Stimulated activated CD4-positive, alpha-beta T cell treated with anti-CD3 and anti-CD28 coated beads, Interleukin-2, amount 100 ng/mL, for 48 hours (primary cell): Measurements from ENCODE around the gene CIB2.

Source experiments
- DNase-seq, 2 donors: peaks; one replicate each; pipeline ENCODE4 v3.0.0-alpha.2; 2020

The CIB2 gene

GRCh38 chr15:78149068-78149804 is 18.0 kb upstream of the CIB2 start, which contains the start of gene IDH3A:
TSS of gene IDH3A (plus strand) at chr15:78149362. CDS start at chr15:78149404, 42 bp downstream.
- peak; percentile 100 for DNase-seq

- no peak for DNase-seq
Observed at GRCh38 chr15:78148392-78149067, 17.3 kb upstream of the CIB2 start.

GRCh38 chr15:78147566-78147965 is 16.3 kb upstream of the CIB2 start:
- no peak for DNase-seq

- DNase-seq: no peak
Observed at GRCh38 chr15:78146425-78147154, 15.3 kb upstream of the CIB2 start.

- DNase-seq: no peak
Observed at GRCh38 chr15:78142332-78142731, 11.1 kb upstream of the CIB2 start.

- DNase-seq: no peak
Observed at GRCh38 chr15:78140292-78140691, 9.0 kb upstream of the CIB2 start.

GRCh38 chr15:78139578-78139977 is 8.3 kb upstream of the CIB2 start:
- no peak for DNase-seq

DNA sequence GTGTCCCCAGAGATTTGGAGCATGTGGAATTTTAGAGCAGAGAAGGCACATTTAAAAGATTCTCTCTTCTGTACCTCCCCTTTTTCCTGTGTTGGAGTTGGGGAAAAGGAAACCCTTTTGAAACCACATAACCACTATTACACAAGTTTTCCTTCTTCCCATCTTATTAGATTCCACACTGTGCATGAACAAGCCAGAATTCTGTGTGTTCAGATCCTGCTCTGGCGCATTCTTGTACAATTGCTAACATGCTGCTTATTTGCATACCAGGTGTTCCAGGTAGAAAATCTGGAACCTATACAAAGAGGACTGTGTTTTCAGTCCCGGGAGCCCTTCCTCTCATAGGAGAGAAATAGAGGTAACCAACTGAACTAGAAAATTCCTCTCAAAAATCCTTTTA is 2.6 kb upstream of the CIB2 start:
- no peak for DNase-seq

- peak in 1 of 2 donors; percentile 33 for DNase-seq
Observed at GRCh38 chr15:78130466-78131294, 565 bp downstream of the CIB2 start.

GRCh38 chr15:78129751-78130287 is 1.4 kb downstream of the CIB2 start:
- DNase-seq: no peak

GRCh38 chr15:78129077-78129750 is 2.0 kb downstream of the CIB2 start:
- DNase-seq: no peak

- DNase-seq: no peak
Observed at GRCh38 chr15:78127882-78128281, 3.4 kb downstream of the CIB2 start.

GRCh38 chr15:78125267-78125666 is 6.0 kb downstream of the CIB2 start:
- DNase-seq: no peak

DNA sequence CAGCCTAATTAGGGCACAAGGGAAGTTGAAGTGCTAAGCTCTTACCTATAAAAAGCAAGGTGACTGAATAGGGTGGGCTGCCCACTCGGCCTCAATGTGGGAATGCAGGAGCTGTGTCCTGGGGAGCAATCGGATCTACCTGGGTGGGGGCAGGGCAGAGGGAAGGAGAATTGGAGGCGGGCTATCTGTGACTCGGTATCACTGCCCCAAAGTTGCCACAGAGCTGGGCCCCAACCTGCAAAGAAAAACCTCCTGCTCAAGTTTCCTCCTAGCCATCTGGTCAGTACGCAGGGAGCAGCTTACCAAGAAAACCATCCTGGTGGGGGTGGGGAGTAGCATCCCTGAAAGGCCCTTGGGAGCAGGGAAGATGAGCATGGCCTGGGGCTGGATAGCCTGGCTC is 10.7 kb downstream of the CIB2 start:
- no peak for DNase-seq

DNA sequence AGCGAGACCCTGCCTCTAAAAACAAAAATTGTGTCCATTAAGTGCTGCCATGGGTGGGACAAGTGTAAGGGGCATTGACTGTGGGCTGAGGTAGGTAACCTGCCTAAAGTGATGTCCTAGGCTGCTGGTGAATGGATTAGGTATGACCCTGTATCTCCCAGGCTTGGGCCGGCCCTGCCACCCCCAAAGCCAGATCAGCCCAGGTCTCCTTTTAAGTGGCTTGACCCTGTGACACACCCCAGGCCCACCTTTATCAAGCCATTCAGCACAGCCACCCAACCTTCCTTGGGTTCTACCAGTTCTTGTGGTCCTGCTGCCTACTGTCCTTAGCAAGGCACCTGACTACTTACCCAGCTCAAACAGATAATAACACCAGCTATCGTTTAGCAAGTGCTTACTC is 18.7 kb downstream of the CIB2 start:
- DNase-seq: no peak

DNA sequence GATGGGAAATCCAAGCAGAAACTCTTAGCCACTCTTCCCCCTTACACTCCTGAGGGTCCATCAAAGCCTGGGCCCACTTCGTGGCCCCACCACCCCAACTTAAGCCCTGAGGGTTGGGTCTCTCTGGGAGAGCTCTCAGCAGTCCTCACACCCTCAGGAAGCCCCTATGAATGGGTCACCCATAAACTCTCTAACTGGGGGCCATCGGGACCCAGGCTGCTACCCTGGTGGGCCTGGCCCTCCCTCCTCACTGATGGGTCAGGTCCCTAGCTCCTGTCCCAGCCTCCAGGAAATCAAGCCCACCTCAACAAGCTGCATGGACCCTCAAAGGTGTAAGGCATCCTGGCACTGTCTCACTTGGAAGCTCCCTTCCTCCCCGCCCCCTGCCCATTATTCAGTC is 19.5 kb downstream of the CIB2 start:
- no peak for DNase-seq

- DNase-seq: no peak
Observed at GRCh38 chr15:78110916-78111475, 20.2 kb downstream of the CIB2 start.

GRCh38 chr15:78110096-78110495 is 21.1 kb downstream of the CIB2 start:
- DNase-seq: no peak

GRCh38 chr15:78109156-78109555 is 22.1 kb downstream of the CIB2 start:
- no peak for DNase-seq

- peak; percentile 71 to 75 for DNase-seq
Observed at GRCh38 chr15:78108300-78109084, 22.8 kb downstream of the CIB2 start.

DNA sequence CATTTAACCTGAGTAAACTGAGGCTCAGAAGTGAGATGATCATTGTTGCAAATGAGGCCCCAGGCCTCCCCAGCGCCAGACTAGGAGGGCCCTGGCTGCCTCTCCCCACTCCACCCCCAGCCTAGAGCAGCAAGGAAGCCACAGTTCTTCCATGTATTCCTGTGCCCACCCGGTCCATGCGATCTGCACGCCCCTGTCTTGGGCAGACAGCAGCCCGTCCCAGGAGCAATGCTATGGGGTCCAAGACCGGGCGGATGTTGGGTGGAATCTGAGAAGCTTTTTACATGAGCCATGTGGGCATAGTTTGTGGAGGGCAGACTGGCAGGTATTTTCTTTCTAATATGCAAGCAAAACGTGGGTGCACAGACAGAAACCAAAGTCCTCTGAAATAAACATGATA is 23.8 kb downstream of the CIB2 start:
- no peak for DNase-seq
